Body of pancreas (tissue), 4 donors: Measurements from ENCODE around the gene ATP5PO. TPM values are rescaled to one million over a fixed set of nuclear protein-coding genes. Genes with fewer than 3 reads are reported as not detected.

ENCODE experiments used
- ATAC-seq: fragments of 150-250 bp; one replicate; pipeline ENCODE4 v1.9.1; 2016
- DNase-seq, 4 donors: peaks; one replicate each; pipeline ENCODE4 v3.0.0-alpha.2; 2019
- H3K27ac ChIP-seq, 4 donors: fragments of 200-600 bp; sonication (generic); 1 replicate in 3 of 4; 2 replicates in 1 of 4; pipeline versions ENCODE4 v1.5.1 to v1.6.1; 2016 to 2019; ENCODE audit warnings: mild to moderate bottlenecking in 1 of 4, mixed read lengths in 1 of 4, moderate library complexity in 1 of 4
- H3K27me3 ChIP-seq, 2 donors: fragments of 200-600 bp; sonication (generic); one replicate each; pipeline ENCODE4 v1.6.0; 2016; ENCODE audit warnings: mild to moderate bottlenecking in 1 of 2
- H3K36me3 ChIP-seq, 2 donors: fragments of 200-600 bp; sonication (generic); replicated peaks in 1 of 2; 2 replicates each; pipeline ENCODE4 v1.5.1; 2016; ENCODE audit warnings: low read depth in 2 of 2; ENCODE audit not compliant: insufficient read depth in 1 of 2
- H3K4me1 ChIP-seq: fragments of 200-600 bp; sonication (generic); one replicate; pipeline ENCODE4 v1.6.0; 2016
- H3K4me3 ChIP-seq, 2 donors: fragments of 200-600 bp; sonication (generic); 1 replicate in 1 of 2; 2 replicates in 1 of 2; pipeline ENCODE4 v1.5.1; 2016 to 2019
- H3K9me3 ChIP-seq, 3 donors: fragments of 200-600 bp; sonication (generic); 1 replicate in 2 of 3; 2 replicates in 1 of 3; pipeline ENCODE4 v1.5.1; 2016
- CTCF ChIP-seq, 7 experiments: fragments of 450-650 bp in 4 of 7; fragments of 200-600 bp in 3 of 7; sonication (generic) in 3 of 7; IDR thresholded peaks; one replicate each; pipeline ENCODE4 v1.5.1; 2016 to 2019; ENCODE audit warnings: antibody characterized with exemption in 7 of 7
- POLR2A ChIP-seq, 3 donors: fragments of 450-650 bp; IDR thresholded peaks; one replicate each; pipeline ENCODE4 v1.6.1; 2016; ENCODE audit warnings: antibody characterized with exemption in 3 of 3, mild to moderate bottlenecking in 2 of 3
- WGBS, 2 donors: methylation state at CpG; one replicate each; pipeline ENCODE4 v1.1.5; 2017; 5-methylcytosine and 5-hydroxymethylcytosine counted together
- intact Hi-C: fragments of 100-400 bp; cut with DNase I; formaldehyde crosslinking; loops from one replicate; pipeline ENCODE4 v1.15.1; 2023
- total RNA-seq, 2 donors: library from RNA; depleted of rRNA; stranded (reverse); fragments of >200 nt; gene quantifications; one replicate each; pipeline ENCODE4 v1.1.0, GENCODE V29; 2016

Gene ATP5PO
- total RNA-seq, 2 donors from 2014 or later: 79.1 to 85.0 TPM

DNA sequence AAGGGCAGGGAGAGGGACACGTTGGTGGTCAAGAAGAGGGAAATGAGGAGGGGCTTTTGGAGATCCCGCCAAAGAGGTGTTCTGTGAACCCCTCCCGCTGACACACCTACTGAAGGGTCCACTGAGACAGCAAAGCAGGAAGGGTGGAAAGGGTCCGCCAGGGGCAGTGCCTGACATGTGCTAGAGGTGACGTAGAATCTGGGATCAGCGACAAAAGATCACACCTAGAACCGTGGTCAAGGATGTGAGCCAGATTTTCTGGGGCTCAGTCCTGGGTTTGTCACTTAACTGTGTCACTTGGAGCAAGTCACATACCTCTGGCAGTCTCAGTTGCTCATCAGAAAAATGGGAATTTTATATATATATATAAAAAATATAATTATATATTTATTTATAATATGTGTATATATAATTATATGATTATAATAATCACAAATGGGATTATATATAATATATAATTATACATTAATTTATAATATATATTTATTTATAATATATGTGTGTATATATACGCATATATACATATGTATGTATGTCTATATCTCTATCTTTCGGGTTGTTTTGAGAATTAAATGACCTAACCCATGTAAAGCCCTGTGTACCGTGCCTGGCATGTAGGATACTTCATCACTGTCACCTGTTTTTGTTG is 35.0 kb upstream of the ATP5PO start:
- intact Hi-C loops: no loop called here
- no peaks in the 10 kb centered on the region for H3K36me3 ChIP-seq
- TF ChIP-seq CTCF (IDR thresholded peaks at IDR 0.05): no peak
- TF ChIP-seq POLR2A (IDR thresholded peaks at IDR 0.05): no peak
- no peaks in the 10 kb centered on the region for H3K9me3 ChIP-seq
- H3K27ac ChIP-seq: no peak overlapping the region
- 76 to 79% methylated on average over 10 of the region's 10 CpGs for WGBS, 2 donors
- H3K27me3 ChIP-seq: no peaks in the 10 kb centered on the region
- H3K4me1 ChIP-seq: peaks cover 15% of the 10 kb centered on the region
- ATAC-seq (no peak), DNase-seq (no peak)
- H3K4me3 ChIP-seq: no peak overlapping the region

- intact Hi-C loops: no loop called here
- H3K4me1 ChIP-seq: peaks cover 15% of the 10 kb centered on the region
- no peaks in the 10 kb centered on the region for H3K36me3 ChIP-seq
- no peaks in the 10 kb centered on the region for H3K27me3 ChIP-seq
- no peak overlapping the region for H3K4me3 ChIP-seq
- H3K9me3 ChIP-seq: no peaks in the 10 kb centered on the region
- ATAC-seq (no peak), DNase-seq (no peak)
- 80 to 81% methylated on average over 12 of the region's 12 CpGs for WGBS, 2 donors
- peak overlapping the region in 1 of 4 donors; percentile 20 for H3K27ac ChIP-seq
- TF ChIP-seq POLR2A (IDR thresholded peaks at IDR 0.05): no peak
Observed at GRCh38 chr21:33949516-33950430, 34.2 kb upstream of the ATP5PO start.

GRCh38 chr21:33948951-33949444 is 33.4 kb upstream of the ATP5PO start:
- Histone ChIP-seq H3K36me3 (no peaks in the 10 kb centered on the region), H3K9me3 (no peaks in the 10 kb centered on the region), H3K27ac (peak overlapping the region in 3 of 4 donors; percentile 67 to 75 (median 73)), H3K4me3 (no peak overlapping the region), H3K4me1 (peaks cover 15% of the 10 kb centered on the region), H3K27me3 (no peaks in the 10 kb centered on the region)
- WGBS, 2 donors: 81 to 82% methylated on average over 9 of the region's 9 CpGs
- intact Hi-C loops: no loop called here
- no peak for DNase-seq
- TF ChIP-seq CTCF (IDR thresholded peaks at IDR 0.05): no peak
- TF ChIP-seq POLR2A (IDR thresholded peaks at IDR 0.05): no peak
- no peak for ATAC-seq

- no peaks in the 10 kb centered on the region for H3K36me3 ChIP-seq
- no peak for TF ChIP-seq POLR2A (IDR thresholded peaks at IDR 0.05)
- peak in 1 of 7 experiments; percentile 0 for TF ChIP-seq CTCF (IDR thresholded peaks at IDR 0.05)
- peak; percentile 69 for ATAC-seq
- H3K4me3 ChIP-seq: no peak overlapping the region
- DNase-seq: peak; percentile 56 to 85 (median 70)
- no peaks in the 10 kb centered on the region for H3K9me3 ChIP-seq
- 41 to 46% methylated on average over 17 of the region's 17 CpGs for WGBS, 2 donors
- peaks cover 15% of the 10 kb centered on the region for H3K4me1 ChIP-seq
- no peaks in the 10 kb centered on the region for H3K27me3 ChIP-seq
- peak overlapping the region; percentile 67 to 80 (median 74) for H3K27ac ChIP-seq
- intact Hi-C loops: no loop called here
Observed at GRCh38 chr21:33948096-33948950, 32.7 kb upstream of the ATP5PO start.
